ENCODE results near the gene OR52E4.

DNA sequence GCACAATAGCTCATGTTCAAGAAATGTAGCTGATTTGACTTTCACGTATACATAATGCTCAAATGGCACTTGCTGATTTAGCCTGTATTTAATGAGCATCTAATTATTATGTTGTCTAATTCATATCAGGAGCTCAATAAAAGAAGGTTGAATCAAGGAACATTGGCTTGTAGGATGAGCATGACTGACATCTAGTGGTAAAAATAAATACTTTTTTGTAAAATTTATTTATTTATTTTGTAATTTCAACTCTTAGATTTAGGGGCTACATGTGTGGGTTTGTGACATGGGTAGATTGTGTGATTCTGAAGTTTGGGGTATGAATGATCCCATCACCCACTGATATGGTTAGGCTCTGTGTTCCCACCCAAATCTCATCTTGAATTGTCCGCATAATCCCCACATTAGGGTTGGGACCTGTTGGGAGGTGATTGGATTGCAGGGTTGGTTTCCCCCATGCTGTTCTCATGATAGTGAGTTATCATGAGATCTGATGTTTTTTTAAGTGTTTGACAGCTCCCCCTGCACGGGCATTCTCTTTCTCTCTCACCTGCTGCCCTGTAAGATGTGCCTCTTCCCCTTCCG lies 10.9 kb downstream of the OR52E4 start:
- TF ChIP-seq EP300 (IDR thresholded peaks at IDR 0.05) (no peak), POLR2A (IDR thresholded peaks at IDR 0.05) (no peak), POLR2AphosphoS5 (IDR thresholded peaks at IDR 0.05) (no peak)
- TF ChIP-seq, protein P1, sequence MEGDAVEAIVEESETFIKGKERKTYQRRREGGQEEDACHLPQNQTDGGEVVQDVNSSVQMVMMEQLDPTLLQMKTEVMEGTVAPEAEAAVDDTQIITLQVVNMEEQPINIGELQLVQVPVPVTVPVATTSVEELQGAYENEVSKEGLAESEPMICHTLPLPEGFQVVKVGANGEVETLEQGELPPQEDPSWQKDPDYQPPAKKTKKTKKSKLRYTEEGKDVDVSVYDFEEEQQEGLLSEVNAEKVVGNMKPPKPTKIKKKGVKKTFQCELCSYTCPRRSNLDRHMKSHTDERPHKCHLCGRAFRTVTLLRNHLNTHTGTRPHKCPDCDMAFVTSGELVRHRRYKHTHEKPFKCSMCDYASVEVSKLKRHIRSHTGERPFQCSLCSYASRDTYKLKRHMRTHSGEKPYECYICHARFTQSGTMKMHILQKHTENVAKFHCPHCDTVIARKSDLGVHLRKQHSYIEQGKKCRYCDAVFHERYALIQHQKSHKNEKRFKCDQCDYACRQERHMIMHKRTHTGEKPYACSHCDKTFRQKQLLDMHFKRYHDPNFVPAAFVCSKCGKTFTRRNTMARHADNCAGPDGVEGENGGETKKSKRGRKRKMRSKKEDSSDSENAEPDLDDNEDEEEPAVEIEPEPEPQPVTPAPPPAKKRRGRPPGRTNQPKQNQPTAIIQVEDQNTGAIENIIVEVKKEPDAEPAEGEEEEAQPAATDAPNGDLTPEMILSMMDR (IDR thresholded peaks at IDR 0.05), result peak in 1 of 2 donors; percentile 16

Data from suprapubic skin (tissue), 4 donors.